ENCODE data around the gene SVOP. TPM values are rescaled to one million over a fixed set of nuclear protein-coding genes. Genes with fewer than 3 reads are reported as not detected.

The SVOP gene
- total RNA-seq, 1 donor from 2014 or later = not detected

DNA sequence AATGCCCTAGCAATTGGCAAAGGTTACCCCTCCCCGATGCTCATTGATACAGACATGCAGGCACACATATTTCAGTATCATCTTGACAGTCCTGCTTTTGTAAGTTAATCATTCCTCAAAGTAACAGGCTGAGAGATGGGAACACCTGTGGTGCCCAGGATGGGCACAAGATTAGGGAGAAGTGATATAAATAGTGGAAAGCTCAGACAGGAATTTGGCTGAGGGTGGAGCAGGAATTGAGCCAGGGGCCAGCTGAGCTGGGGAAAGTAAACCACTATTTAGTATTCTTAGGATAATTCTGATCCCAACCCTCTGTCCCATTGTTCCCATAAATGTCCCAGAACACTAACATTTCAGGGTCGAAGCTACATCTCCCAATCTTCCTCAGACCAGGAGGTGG, 102.7 kb downstream of the SVOP start:
- FAIRE-seq (no peak), DNase-seq (ENCODE audit: low read depth) (no peak)
- Mint-ChIP-seq H3K4me1 (ENCODE audit: low read depth, unreplicated experiment) (no peaks in the 10 kb centered on the region), H3K27ac (ENCODE audit: unreplicated experiment) (no peak overlapping the region), H3K27me3 (ENCODE audit: low read depth, unreplicated experiment) (peaks cover 39% of the 10 kb centered on the region), H3K36me3 (ENCODE audit: low read depth, unreplicated experiment) (no peaks in the 10 kb centered on the region), H3K9me3 (ENCODE audit: unreplicated experiment) (peaks cover 11% of the 10 kb centered on the region), H3K4me3 (ENCODE audit: unreplicated experiment) (no peak overlapping the region)
- H3K4me2 ChIP-seq (ENCODE audit: low read length) = no peak overlapping the region
- TF ChIP-seq, protein P1, sequence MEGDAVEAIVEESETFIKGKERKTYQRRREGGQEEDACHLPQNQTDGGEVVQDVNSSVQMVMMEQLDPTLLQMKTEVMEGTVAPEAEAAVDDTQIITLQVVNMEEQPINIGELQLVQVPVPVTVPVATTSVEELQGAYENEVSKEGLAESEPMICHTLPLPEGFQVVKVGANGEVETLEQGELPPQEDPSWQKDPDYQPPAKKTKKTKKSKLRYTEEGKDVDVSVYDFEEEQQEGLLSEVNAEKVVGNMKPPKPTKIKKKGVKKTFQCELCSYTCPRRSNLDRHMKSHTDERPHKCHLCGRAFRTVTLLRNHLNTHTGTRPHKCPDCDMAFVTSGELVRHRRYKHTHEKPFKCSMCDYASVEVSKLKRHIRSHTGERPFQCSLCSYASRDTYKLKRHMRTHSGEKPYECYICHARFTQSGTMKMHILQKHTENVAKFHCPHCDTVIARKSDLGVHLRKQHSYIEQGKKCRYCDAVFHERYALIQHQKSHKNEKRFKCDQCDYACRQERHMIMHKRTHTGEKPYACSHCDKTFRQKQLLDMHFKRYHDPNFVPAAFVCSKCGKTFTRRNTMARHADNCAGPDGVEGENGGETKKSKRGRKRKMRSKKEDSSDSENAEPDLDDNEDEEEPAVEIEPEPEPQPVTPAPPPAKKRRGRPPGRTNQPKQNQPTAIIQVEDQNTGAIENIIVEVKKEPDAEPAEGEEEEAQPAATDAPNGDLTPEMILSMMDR (IDR thresholded peaks at IDR 0.05; ENCODE audit: insufficient read depth, low read depth, low read length) = no peak
- TF ChIP-seq EZH2 (IDR thresholded peaks at IDR 0.05; ENCODE audit: insufficient read depth, low read length) = no peak
- H3K79me2 ChIP-seq (ENCODE audit: insufficient read depth, low read length) = no peaks in the 10 kb centered on the region
- H3K4me3 ChIP-seq (ENCODE audit: insufficient read depth, low read depth, low read length) = no peak overlapping the region
- H3K27me3 ChIP-seq (ENCODE audit: insufficient read depth, low read length) = peaks cover 7% of the 10 kb centered on the region
- no peak overlapping the region for H3K9ac ChIP-seq (ENCODE audit: low read length)
- no peak overlapping the region for H2AFZ ChIP-seq (ENCODE audit: low read depth, low read length)
- H3K27ac ChIP-seq (ENCODE audit: low read depth, low read length) = no peak overlapping the region
- no peaks in the 10 kb centered on the region for H3K4me1 ChIP-seq (ENCODE audit: insufficient read depth, low read length)
- no peaks in the 10 kb centered on the region for H3K9me3 ChIP-seq (ENCODE audit: insufficient read depth, low read depth, low read length)
- no peaks in the 10 kb centered on the region for H3K36me3 ChIP-seq (ENCODE audit: insufficient read depth, low read length)
- H4K20me1 ChIP-seq (ENCODE audit: insufficient read depth, low read length) = no peaks in the 10 kb centered on the region

- DNase-seq (ENCODE audit: low read depth) (no peak), FAIRE-seq (no peak)
- Mint-ChIP-seq H3K36me3 (ENCODE audit: low read depth, unreplicated experiment) (no peaks in the 10 kb centered on the region), H3K27ac (ENCODE audit: unreplicated experiment) (no peak overlapping the region), H3K27me3 (ENCODE audit: low read depth, unreplicated experiment) (peaks cover 25% of the 10 kb centered on the region), H3K4me1 (ENCODE audit: low read depth, unreplicated experiment) (no peaks in the 10 kb centered on the region), H3K9me3 (ENCODE audit: unreplicated experiment) (peaks cover 5% of the 10 kb centered on the region), H3K4me3 (ENCODE audit: unreplicated experiment) (no peak overlapping the region)
- Histone ChIP-seq H3K4me3 (ENCODE audit: insufficient read depth, low read depth, low read length) (no peak overlapping the region), H2AFZ (ENCODE audit: low read depth, low read length) (no peak overlapping the region), H3K27ac (ENCODE audit: low read depth, low read length) (no peak overlapping the region), H4K20me1 (ENCODE audit: insufficient read depth, low read length) (no peaks in the 10 kb centered on the region), H3K4me1 (ENCODE audit: insufficient read depth, low read length) (no peaks in the 10 kb centered on the region), H3K27me3 (ENCODE audit: insufficient read depth, low read length) (peaks cover 4% of the 10 kb centered on the region), H3K9me3 (ENCODE audit: insufficient read depth, low read depth, low read length) (peaks cover 3% of the 10 kb centered on the region), H3K4me2 (ENCODE audit: low read length) (no peak overlapping the region), H3K79me2 (ENCODE audit: insufficient read depth, low read length) (no peaks in the 10 kb centered on the region), H3K9ac (ENCODE audit: low read length) (no peak overlapping the region), H3K36me3 (ENCODE audit: insufficient read depth, low read length) (no peaks in the 10 kb centered on the region)
- no peak for TF ChIP-seq EZH2 (IDR thresholded peaks at IDR 0.05; ENCODE audit: insufficient read depth, low read length)
- TF ChIP-seq, protein P1 (IDR thresholded peaks at IDR 0.05; ENCODE audit: insufficient read depth, low read depth, low read length) = no peak
These were observed 104.5 kb downstream of the SVOP start for GRCh38 chr12:108916336-108916735.

DNA sequence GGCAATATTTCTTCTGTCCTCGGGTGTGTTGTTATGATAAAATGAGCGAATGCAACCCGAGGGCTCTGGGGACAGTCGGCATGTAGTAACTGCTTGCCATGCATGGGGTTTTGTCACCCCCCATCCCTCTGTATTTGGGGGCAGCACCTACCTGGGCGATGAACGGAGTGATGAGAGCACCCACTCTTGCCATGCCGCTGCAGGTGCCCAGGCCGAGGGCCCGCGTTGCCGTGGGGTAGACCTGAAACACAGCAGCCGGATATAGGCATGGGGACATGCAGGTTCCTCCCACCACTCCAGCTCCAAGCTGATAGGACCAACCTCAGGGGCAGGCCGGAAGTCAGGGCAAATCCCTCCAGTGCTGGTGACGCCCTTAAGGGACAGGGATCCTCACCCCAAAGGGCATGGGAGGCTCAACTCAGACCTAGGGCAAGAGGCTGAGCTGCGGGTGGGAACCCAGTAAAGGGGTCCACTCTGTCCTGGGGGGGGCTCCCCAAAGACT, 105.2 kb downstream of the SVOP start:
- Histone ChIP-seq H3K27ac (ENCODE audit: low read depth, low read length) (no peak overlapping the region), H3K9me3 (ENCODE audit: insufficient read depth, low read depth, low read length) (peaks cover 3% of the 10 kb centered on the region), H3K27me3 (ENCODE audit: insufficient read depth, low read length) (peaks cover under 1% of the 10 kb centered on the region), H3K4me3 (ENCODE audit: insufficient read depth, low read depth, low read length) (no peak overlapping the region), H2AFZ (ENCODE audit: low read depth, low read length) (no peak overlapping the region), H3K4me2 (ENCODE audit: low read length) (no peak overlapping the region), H3K9ac (ENCODE audit: low read length) (no peak overlapping the region), H3K79me2 (ENCODE audit: insufficient read depth, low read length) (no peaks in the 10 kb centered on the region), H3K4me1 (ENCODE audit: insufficient read depth, low read length) (no peaks in the 10 kb centered on the region), H3K36me3 (ENCODE audit: insufficient read depth, low read length) (no peaks in the 10 kb centered on the region), H4K20me1 (ENCODE audit: insufficient read depth, low read length) (no peaks in the 10 kb centered on the region)
- Mint-ChIP-seq H3K4me1 (ENCODE audit: low read depth, unreplicated experiment) (no peaks in the 10 kb centered on the region), H3K36me3 (ENCODE audit: low read depth, unreplicated experiment) (no peaks in the 10 kb centered on the region), H3K4me3 (ENCODE audit: unreplicated experiment) (no peak overlapping the region), H3K27ac (ENCODE audit: unreplicated experiment) (no peak overlapping the region), H3K9me3 (ENCODE audit: unreplicated experiment) (peaks cover 5% of the 10 kb centered on the region), H3K27me3 (ENCODE audit: low read depth, unreplicated experiment) (peaks cover 22% of the 10 kb centered on the region)
- no peak for TF ChIP-seq EZH2 (IDR thresholded peaks at IDR 0.05; ENCODE audit: insufficient read depth, low read length)
- TF ChIP-seq, protein P1 (IDR thresholded peaks at IDR 0.05; ENCODE audit: insufficient read depth, low read depth, low read length) = no peak
- FAIRE-seq (no peak), DNase-seq (ENCODE audit: low read depth) (no peak)

Data from astrocyte (in vitro differentiated cells and primary cell).